ENCODE results near the gene C1RL.

Gene C1RL

DNA sequence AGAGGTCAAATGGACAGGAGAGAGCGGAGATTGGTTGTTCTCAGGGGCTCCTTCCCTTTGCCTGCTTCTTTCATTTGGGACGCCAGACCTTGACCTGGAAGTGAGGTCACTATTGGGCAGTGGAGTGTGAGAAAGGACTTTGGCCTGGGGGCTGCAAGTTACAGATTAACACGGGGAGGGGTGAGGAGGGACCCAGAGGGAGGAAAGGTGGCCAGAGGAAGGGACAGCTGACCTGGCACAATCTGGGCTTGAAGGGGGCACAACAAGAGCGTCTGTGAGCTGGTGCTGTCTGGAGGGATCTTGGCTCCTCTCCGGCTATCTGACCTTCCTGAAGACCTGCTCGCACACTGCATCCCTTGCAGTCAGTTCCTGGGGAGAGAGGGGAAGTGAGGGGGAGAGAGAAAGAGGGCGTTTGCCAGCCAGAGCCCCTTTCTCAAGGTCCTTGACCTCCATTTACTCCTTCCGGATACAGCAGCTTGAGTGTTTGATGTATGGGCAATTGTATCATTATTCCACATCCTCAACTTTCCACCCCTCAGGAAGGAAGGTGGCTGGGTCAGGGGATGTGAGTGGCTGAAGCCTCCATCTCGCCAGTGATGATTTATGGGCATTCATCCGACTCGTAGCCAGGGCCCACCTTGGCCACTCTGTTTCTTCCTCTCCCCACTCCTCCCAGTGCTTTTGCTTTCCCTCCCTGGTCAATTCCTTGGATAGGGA lies 14.9 kb upstream of the C1RL start:
- Histone ChIP-seq H3K9ac (ENCODE audit: low read length) (no peak overlapping the region), H3K36me3 (ENCODE audit: control insufficient read depth, insufficient read depth, low read length, severe bottlenecking) (peaks cover 3% of the 10 kb centered on the region), H3K27me3 (replicated peaks; ENCODE audit: control insufficient read depth, insufficient read depth, low read length) (peaks cover 15% of the 10 kb centered on the region), H3K4me3 (ENCODE audit: low read length) (no peak overlapping the region), H3K9me3 (ENCODE audit: control insufficient read depth, low read length) (no peaks in the 10 kb centered on the region), H3K4me1 (ENCODE audit: control insufficient read depth, insufficient read depth, low read length) (peaks cover 10% of the 10 kb centered on the region)
- DNase-seq (ENCODE audit: low read depth), result no peak

DNA sequence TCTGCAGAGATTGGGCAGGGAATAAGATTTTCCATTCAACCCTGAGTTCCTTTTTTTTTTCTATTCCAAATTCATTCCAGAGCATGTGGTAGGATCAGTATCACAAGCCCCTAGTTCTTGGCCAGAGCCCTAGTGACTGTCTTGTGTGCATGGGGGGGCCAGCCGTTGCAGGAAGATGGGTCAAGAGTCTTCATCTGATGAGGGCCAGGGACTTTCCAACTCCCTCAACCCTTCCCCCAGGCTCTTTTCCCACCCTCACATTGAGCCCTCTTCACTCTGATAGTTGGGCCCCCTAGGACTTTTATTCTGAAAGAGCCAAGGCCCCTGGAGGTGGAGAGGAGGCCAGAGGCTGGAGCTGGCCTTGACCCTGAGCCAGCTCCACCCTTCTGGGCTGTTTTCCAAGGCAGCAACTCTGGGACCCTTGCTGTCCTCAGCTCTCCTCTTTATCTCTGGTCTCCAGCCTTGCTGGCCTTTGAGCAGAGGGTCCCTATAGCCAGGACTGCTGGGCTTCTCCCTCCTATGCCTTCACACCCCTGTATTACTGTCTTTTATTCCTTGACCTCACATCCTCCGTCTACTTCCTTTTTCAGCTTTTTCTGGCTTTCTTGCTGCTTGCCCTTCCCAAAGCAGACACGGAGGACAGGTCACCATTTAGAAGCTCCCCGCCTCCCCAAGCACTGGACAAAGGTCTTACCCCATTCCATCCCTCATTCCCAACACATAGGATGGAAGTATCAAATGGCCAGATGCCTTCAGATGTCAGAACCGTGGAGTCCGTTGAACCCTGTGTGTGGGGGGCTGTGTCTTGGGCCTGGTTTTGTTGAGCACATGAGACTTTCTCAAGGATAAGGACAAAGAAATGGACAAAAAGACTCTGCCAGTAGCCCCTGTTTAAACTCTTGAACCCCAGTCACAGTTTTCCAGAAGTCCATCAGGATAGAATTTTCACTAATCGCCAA lies 14.1 kb upstream of the C1RL start:
- peaks cover 8% of the 10 kb centered on the region for H3K36me3 ChIP-seq (ENCODE audit: control insufficient read depth, insufficient read depth, low read length, severe bottlenecking)
- peaks cover 10% of the 10 kb centered on the region for H3K4me1 ChIP-seq (ENCODE audit: control insufficient read depth, insufficient read depth, low read length)
- H3K9ac ChIP-seq (ENCODE audit: low read length), result no peak overlapping the region
- H3K27me3 ChIP-seq (replicated peaks; ENCODE audit: control insufficient read depth, insufficient read depth, low read length), result peaks cover 7% of the 10 kb centered on the region
- H3K9me3 ChIP-seq (ENCODE audit: control insufficient read depth, low read length), result no peaks in the 10 kb centered on the region
- no peak for DNase-seq (ENCODE audit: low read depth)
- H3K4me3 ChIP-seq (ENCODE audit: low read length), result no peak overlapping the region

DNA sequence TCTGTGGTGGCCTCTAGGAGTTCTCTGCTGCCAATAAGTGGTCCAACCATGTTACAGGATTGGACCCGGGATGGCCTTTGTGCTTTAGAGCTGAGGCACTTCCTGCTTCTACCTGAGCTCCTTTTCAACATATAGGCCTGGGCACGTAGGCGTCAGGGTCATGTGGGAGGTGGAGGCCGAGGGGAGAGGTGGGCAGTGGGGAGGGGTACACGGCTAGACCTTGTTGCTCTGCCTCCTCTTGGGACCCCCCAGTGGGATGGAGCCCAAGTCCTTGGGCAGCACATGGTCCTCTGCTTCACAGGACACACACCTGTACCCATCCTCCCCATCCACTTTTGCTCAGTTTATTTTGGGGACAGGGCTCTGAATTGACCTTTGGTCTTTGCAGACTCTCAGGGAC lies 12.3 kb upstream of the C1RL start:
- no peak overlapping the region for H3K4me3 ChIP-seq (ENCODE audit: low read length)

GRCh38 chr12:7120166-7120565 lies 11.2 kb upstream of the C1RL start:
- no peak overlapping the region for H3K9ac ChIP-seq (ENCODE audit: low read length)
- peaks cover 10% of the 10 kb centered on the region for H3K4me1 ChIP-seq (ENCODE audit: control insufficient read depth, insufficient read depth, low read length)
- H3K27me3 ChIP-seq (replicated peaks; ENCODE audit: control insufficient read depth, insufficient read depth, low read length), result no peaks in the 10 kb centered on the region
- peaks cover 20% of the 10 kb centered on the region for H3K36me3 ChIP-seq (ENCODE audit: control insufficient read depth, insufficient read depth, low read length, severe bottlenecking)
- no peaks in the 10 kb centered on the region for H3K9me3 ChIP-seq (ENCODE audit: control insufficient read depth, low read length)
- no peak for DNase-seq (ENCODE audit: low read depth)
- no peak overlapping the region for H3K4me3 ChIP-seq (ENCODE audit: low read length)

More for the DNA sequence above, 12.3 kb upstream of the C1RL start:
- Histone ChIP-seq H3K9ac (ENCODE audit: low read length) (no peak overlapping the region), H3K36me3 (ENCODE audit: control insufficient read depth, insufficient read depth, low read length, severe bottlenecking) (peaks cover 9% of the 10 kb centered on the region), H3K9me3 (ENCODE audit: control insufficient read depth, low read length) (no peaks in the 10 kb centered on the region), H3K27me3 (replicated peaks; ENCODE audit: control insufficient read depth, insufficient read depth, low read length) (no peaks in the 10 kb centered on the region), H3K4me1 (ENCODE audit: control insufficient read depth, insufficient read depth, low read length) (peaks cover 10% of the 10 kb centered on the region)
- DNase-seq (ENCODE audit: low read depth), result no peak

GRCh38 chr12:7118881-7119280 lies 9.9 kb upstream of the C1RL start:
- H3K9me3 ChIP-seq (ENCODE audit: control insufficient read depth, low read length), result no peaks in the 10 kb centered on the region
- peaks cover 10% of the 10 kb centered on the region for H3K4me1 ChIP-seq (ENCODE audit: control insufficient read depth, insufficient read depth, low read length)
- H3K4me3 ChIP-seq (ENCODE audit: low read length), result no peak overlapping the region
- H3K27me3 ChIP-seq (replicated peaks; ENCODE audit: control insufficient read depth, insufficient read depth, low read length), result no peaks in the 10 kb centered on the region
- DNase-seq (ENCODE audit: low read depth), result no peak
- peaks cover 24% of the 10 kb centered on the region for H3K36me3 ChIP-seq (ENCODE audit: control insufficient read depth, insufficient read depth, low read length, severe bottlenecking)
- no peak overlapping the region for H3K9ac ChIP-seq (ENCODE audit: low read length)

GRCh38 chr12:7117670-7118069 lies 8.7 kb upstream of the C1RL start:
- no peak overlapping the region for H3K4me3 ChIP-seq (ENCODE audit: low read length)
- peaks cover 12% of the 10 kb centered on the region for H3K4me1 ChIP-seq (ENCODE audit: control insufficient read depth, insufficient read depth, low read length)
- no peaks in the 10 kb centered on the region for H3K9me3 ChIP-seq (ENCODE audit: control insufficient read depth, low read length)

GRCh38 chr12:7116916-7117315 lies 7.9 kb upstream of the C1RL start:
- Histone ChIP-seq H3K9ac (ENCODE audit: low read length) (no peak overlapping the region), H3K9me3 (ENCODE audit: control insufficient read depth, low read length) (no peaks in the 10 kb centered on the region), H3K4me1 (ENCODE audit: control insufficient read depth, insufficient read depth, low read length) (peaks cover 16% of the 10 kb centered on the region), H3K36me3 (ENCODE audit: control insufficient read depth, insufficient read depth, low read length, severe bottlenecking) (peaks cover 24% of the 10 kb centered on the region), H3K4me3 (ENCODE audit: low read length) (no peak overlapping the region), H3K27me3 (replicated peaks; ENCODE audit: control insufficient read depth, insufficient read depth, low read length) (no peaks in the 10 kb centered on the region)
- DNase-seq (ENCODE audit: low read depth), result no peak

More at GRCh38 chr12:7117670-7118069, 8.7 kb upstream of the C1RL start:
- H3K27me3 ChIP-seq (replicated peaks; ENCODE audit: control insufficient read depth, insufficient read depth, low read length), result no peaks in the 10 kb centered on the region
- no peak for DNase-seq (ENCODE audit: low read depth)
- peaks cover 24% of the 10 kb centered on the region for H3K36me3 ChIP-seq (ENCODE audit: control insufficient read depth, insufficient read depth, low read length, severe bottlenecking)
- H3K9ac ChIP-seq (ENCODE audit: low read length), result no peak overlapping the region

DNA sequence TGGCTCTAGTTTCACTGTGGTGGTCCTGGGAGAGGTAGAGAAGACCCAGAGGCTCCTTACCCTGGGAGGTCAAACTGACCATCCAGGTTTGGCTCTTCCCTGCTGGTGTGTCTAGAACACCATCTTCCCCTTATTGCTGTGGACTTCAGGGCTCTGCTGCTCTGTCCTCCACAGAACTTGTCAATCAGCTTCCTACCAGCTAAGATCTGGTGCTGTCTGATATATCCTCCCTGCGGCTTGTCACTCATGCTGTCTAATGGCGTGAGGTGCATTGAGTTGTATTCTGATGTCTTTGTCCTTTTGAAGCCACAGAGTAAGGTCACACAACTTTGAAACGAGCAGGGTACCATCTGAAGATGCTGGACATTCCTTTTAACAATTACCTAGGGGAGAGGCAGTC lies 7.2 kb upstream of the C1RL start:
- H3K36me3 ChIP-seq (ENCODE audit: control insufficient read depth, insufficient read depth, low read length, severe bottlenecking), result peaks cover 24% of the 10 kb centered on the region
- no peaks in the 10 kb centered on the region for H3K27me3 ChIP-seq (replicated peaks; ENCODE audit: control insufficient read depth, insufficient read depth, low read length)
- no peaks in the 10 kb centered on the region for H3K9me3 ChIP-seq (ENCODE audit: control insufficient read depth, low read length)
- H3K4me1 ChIP-seq (ENCODE audit: control insufficient read depth, insufficient read depth, low read length), result peaks cover 19% of the 10 kb centered on the region
- DNase-seq (ENCODE audit: low read depth), result no peak
- no peak overlapping the region for H3K9ac ChIP-seq (ENCODE audit: low read length)
- no peak overlapping the region for H3K4me3 ChIP-seq (ENCODE audit: low read length)

GRCh38 chr12:7114851-7115250 lies 5.8 kb upstream of the C1RL start:
- Histone ChIP-seq H3K9me3 (ENCODE audit: control insufficient read depth, low read length) (no peaks in the 10 kb centered on the region), H3K9ac (ENCODE audit: low read length) (no peak overlapping the region), H3K36me3 (ENCODE audit: control insufficient read depth, insufficient read depth, low read length, severe bottlenecking) (peaks cover 24% of the 10 kb centered on the region), H3K4me1 (ENCODE audit: control insufficient read depth, insufficient read depth, low read length) (peaks cover 19% of the 10 kb centered on the region), H3K4me3 (ENCODE audit: low read length) (no peak overlapping the region), H3K27me3 (replicated peaks; ENCODE audit: control insufficient read depth, insufficient read depth, low read length) (no peaks in the 10 kb centered on the region)
- no peak for DNase-seq (ENCODE audit: low read depth)

GRCh38 chr12:7114008-7114407 lies 5.0 kb upstream of the C1RL start:
- no peak for DNase-seq (ENCODE audit: low read depth)
- H3K36me3 ChIP-seq (ENCODE audit: control insufficient read depth, insufficient read depth, low read length, severe bottlenecking), result peaks cover 21% of the 10 kb centered on the region
- H3K9me3 ChIP-seq (ENCODE audit: control insufficient read depth, low read length), result no peaks in the 10 kb centered on the region
- no peak overlapping the region for H3K4me3 ChIP-seq (ENCODE audit: low read length)
- H3K9ac ChIP-seq (ENCODE audit: low read length), result peak overlapping the region; percentile 73
- H3K27me3 ChIP-seq (replicated peaks; ENCODE audit: control insufficient read depth, insufficient read depth, low read length), result no peaks in the 10 kb centered on the region
- peaks cover 25% of the 10 kb centered on the region for H3K4me1 ChIP-seq (ENCODE audit: control insufficient read depth, insufficient read depth, low read length)

GRCh38 chr12:7113389-7113871 lies 4.4 kb upstream of the C1RL start:
- DNase-seq (ENCODE audit: low read depth), result peak; percentile 73
- H3K9me3 ChIP-seq (ENCODE audit: control insufficient read depth, low read length), result no peaks in the 10 kb centered on the region
- H3K9ac ChIP-seq (ENCODE audit: low read length), result peak overlapping the region; percentile 73
- H3K4me3 ChIP-seq (ENCODE audit: low read length), result no peak overlapping the region
- H3K4me1 ChIP-seq (ENCODE audit: control insufficient read depth, insufficient read depth, low read length), result peaks cover 25% of the 10 kb centered on the region
- H3K27me3 ChIP-seq (replicated peaks; ENCODE audit: control insufficient read depth, insufficient read depth, low read length), result no peaks in the 10 kb centered on the region
- peaks cover 19% of the 10 kb centered on the region for H3K36me3 ChIP-seq (ENCODE audit: control insufficient read depth, insufficient read depth, low read length, severe bottlenecking)
